Neutrophil (primary cell): ENCODE data around the gene ADGRG4.

ENCODE experiments used
- H3K27ac ChIP-seq: fragments of 200-600 bp; sonication (generic); 2 replicates; pipeline ENCODE4 v1.5.1; 2016; ENCODE audit warnings: mild to moderate bottlenecking, moderate library complexity
- H3K27me3 ChIP-seq: fragments of 200-600 bp; sonication (generic); 2 replicates; pipeline ENCODE4 v1.6.0; 2016; ENCODE audit warnings: mild to moderate bottlenecking
- H3K36me3 ChIP-seq: fragments of 200-600 bp; sonication (generic); 2 replicates; pipeline ENCODE4 v1.5.1; 2017
- H3K4me1 ChIP-seq, 2 experiments: fragments of 200-600 bp in 1 of 2; sonication (generic) in 1 of 2; 1 replicate in 1 of 2; 2 replicates in 1 of 2; pipeline versions ENCODE4 v1.5.1 to v1.6.1; 2013 to 2016; ENCODE audit warnings: low read depth in 1 of 2, low read length in 1 of 2, mild to moderate bottlenecking in 1 of 2, moderate library complexity in 1 of 2; ENCODE audit not compliant: control insufficient read depth in 1 of 2, insufficient read depth in 1 of 2
- H3K4me3 ChIP-seq, 2 experiments: fragments of 200-600 bp in 1 of 2; sonication (generic) in 1 of 2; 1 replicate in 1 of 2; 2 replicates in 1 of 2; pipeline ENCODE4 v1.5.1; 2013 to 2016; ENCODE audit warnings: low read depth in 1 of 2, low read length in 1 of 2, mild to moderate bottlenecking in 1 of 2, moderate library complexity in 1 of 2
- H3K9me3 ChIP-seq: fragments of 200-600 bp; sonication (generic); 2 replicates; pipeline ENCODE4 v1.5.1; 2016
- CTCF ChIP-seq: fragments of 200-600 bp; sonication (generic); IDR thresholded peaks from 2 replicates; pipeline ENCODE4 v1.5.1; 2016; ENCODE audit warnings: antibody characterized with exemption

ADGRG4 gene

GRCh38 chrX:136353526-136354093 is 52.8 kb downstream of the ADGRG4 start:
- Histone ChIP-seq H3K27ac (no peak overlapping the region), H3K27me3 (no peaks in the 10 kb centered on the region)

GRCh38 chrX:136354201-136354600 is 53.4 kb downstream of the ADGRG4 start:
- no peak overlapping the region for H3K27ac ChIP-seq
- no peaks in the 10 kb centered on the region for H3K9me3 ChIP-seq
- no peaks in the 10 kb centered on the region for H3K27me3 ChIP-seq
- H3K36me3 ChIP-seq = no peaks in the 10 kb centered on the region
- TF ChIP-seq CTCF = no peak
- H3K4me3 ChIP-seq = no peak overlapping the region
- no peaks in the 10 kb centered on the region for H3K4me1 ChIP-seq

More at GRCh38 chrX:136353526-136354093, 52.8 kb downstream of the ADGRG4 start:
- no peaks in the 10 kb centered on the region for H3K9me3 ChIP-seq
- TF ChIP-seq CTCF = no peak
- no peaks in the 10 kb centered on the region for H3K36me3 ChIP-seq
- no peaks in the 10 kb centered on the region for H3K4me1 ChIP-seq
- no peak overlapping the region for H3K4me3 ChIP-seq

- no peaks in the 10 kb centered on the region for H3K27me3 ChIP-seq
- H3K4me1 ChIP-seq = no peaks in the 10 kb centered on the region
- H3K27ac ChIP-seq = no peak overlapping the region
- no peak for TF ChIP-seq CTCF
- H3K36me3 ChIP-seq = no peaks in the 10 kb centered on the region
- no peaks in the 10 kb centered on the region for H3K9me3 ChIP-seq
- H3K4me3 ChIP-seq = no peak overlapping the region
These were observed 68.6 kb downstream of the ADGRG4 start for GRCh38 chrX:136369377-136369776.

- no peak overlapping the region for H3K4me3 ChIP-seq
These were observed 76.0 kb downstream of the ADGRG4 start for GRCh38 chrX:136376713-136377112.

GRCh38 chrX:136380010-136380769 is 79.4 kb downstream of the ADGRG4 start:
- H3K27me3 ChIP-seq = no peaks in the 10 kb centered on the region
- no peaks in the 10 kb centered on the region for H3K9me3 ChIP-seq
- no peak for TF ChIP-seq CTCF
- no peaks in the 10 kb centered on the region for H3K36me3 ChIP-seq
- no peaks in the 10 kb centered on the region for H3K4me1 ChIP-seq
- no peak overlapping the region for H3K4me3 ChIP-seq
- no peak overlapping the region for H3K27ac ChIP-seq

More at GRCh38 chrX:136376713-136377112, 76.0 kb downstream of the ADGRG4 start:
- H3K4me1 ChIP-seq = no peaks in the 10 kb centered on the region
- H3K9me3 ChIP-seq = no peaks in the 10 kb centered on the region
- no peak for TF ChIP-seq CTCF
- H3K36me3 ChIP-seq = no peaks in the 10 kb centered on the region
- H3K27ac ChIP-seq = no peak overlapping the region
- H3K27me3 ChIP-seq = no peaks in the 10 kb centered on the region
